SIG-M5 (cell line): ENCODE results near the gene MRPL9.

ENCODE experiments used
- DNase-seq: peaks from one replicate; lab custom pipeline; 2025; lab: John Stamatoyannopoulos, UW

MRPL9 gene

GRCh38 chr1:151762941-151763921 lies at the start of gene MRPL9:
MRPL9 (minus strand) TSS chr1:151763496; CDS start chr1:151763479, 17 bp downstream.
- DNase-seq = peak; percentile 30

- DNase-seq = no peak
Measured at GRCh38 chr1:151811181-151811580, 47.9 kb upstream of the MRPL9 start.

DNA sequence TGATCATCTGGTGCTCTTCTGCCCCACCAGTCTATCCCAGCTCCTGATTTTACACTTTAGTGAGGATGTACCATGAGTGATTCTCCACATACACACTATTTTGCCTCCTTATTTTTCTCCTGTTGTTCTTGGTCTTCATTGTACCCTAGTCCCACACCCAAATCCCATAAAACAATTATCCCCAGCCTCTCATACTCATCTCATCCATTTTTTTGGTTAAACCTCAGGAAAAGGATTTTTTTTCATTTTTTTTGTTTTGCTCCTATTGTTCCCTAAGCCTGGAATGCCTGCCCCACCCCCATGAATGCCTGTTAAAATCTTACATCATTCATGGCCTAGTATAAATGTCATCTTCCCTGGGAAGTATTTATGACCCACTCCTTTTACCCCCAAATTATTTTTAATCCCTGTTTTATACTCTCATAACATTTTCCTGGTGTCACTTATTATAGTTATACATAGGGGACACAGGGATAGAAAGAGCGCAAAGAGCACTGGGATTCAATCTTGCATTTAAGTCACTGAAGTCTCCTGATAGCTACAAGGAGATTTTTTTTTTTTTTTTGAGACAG lies 46.8 kb upstream of the MRPL9 start:
- no peak for DNase-seq

DNA sequence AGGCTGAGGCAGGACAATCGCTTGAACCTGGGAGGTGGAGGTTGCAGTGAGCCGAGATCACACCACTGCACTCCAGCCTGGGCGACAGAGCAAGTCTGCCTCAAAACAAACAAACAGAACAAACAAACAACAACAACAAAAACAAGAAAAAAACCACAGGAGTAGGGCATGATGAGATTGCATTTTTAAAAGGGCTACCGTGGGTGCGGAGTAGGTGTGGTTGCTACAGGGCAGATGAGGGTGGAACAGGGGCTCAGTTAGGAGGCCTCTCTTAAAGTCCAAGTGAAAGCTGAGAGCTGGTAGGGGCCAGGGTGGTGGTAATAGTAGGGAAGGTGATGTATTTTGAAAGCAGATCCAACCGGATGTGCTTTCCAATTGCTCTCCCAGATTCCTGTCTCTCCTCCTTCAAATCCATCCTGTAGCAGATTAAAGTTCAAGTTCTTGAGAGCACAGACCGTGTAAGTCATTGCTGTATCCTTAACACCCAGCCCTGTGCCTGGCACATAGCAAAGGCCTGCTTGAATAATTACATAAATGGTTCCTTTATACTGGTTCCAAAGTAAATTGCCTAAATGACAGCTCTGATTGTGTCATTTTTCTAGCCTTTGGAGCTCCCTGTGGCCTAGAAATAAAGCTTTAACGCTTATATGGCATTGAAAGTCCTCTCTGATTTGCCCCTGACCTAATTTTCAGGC lies 46.1 kb upstream of the MRPL9 start:
- DNase-seq = no peak

DNA sequence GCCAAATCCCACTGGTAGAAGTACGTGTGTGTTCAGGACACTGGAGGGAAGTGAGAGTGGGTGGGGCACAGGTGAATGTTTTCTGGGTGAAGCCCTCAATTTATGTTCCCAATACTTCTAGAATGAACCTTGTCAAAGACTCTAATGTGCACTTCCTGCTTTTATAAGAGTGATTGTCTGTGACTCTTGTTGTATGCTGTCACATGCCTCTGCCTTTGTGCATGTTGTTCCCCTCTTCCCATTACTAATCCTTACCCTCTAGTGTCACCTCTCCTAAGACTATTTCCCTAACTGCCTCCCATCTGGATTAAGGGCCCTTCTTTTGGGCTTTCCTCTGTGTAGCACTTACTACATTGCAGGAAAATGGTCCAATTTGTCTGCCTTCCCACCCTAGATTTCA lies 44.5 kb upstream of the MRPL9 start:
- no peak for DNase-seq

- DNase-seq = no peak
Measured at GRCh38 chr1:151807131-151807530, 43.8 kb upstream of the MRPL9 start.

- DNase-seq = no peak
Measured at GRCh38 chr1:151806170-151806569, 42.9 kb upstream of the MRPL9 start.

DNA sequence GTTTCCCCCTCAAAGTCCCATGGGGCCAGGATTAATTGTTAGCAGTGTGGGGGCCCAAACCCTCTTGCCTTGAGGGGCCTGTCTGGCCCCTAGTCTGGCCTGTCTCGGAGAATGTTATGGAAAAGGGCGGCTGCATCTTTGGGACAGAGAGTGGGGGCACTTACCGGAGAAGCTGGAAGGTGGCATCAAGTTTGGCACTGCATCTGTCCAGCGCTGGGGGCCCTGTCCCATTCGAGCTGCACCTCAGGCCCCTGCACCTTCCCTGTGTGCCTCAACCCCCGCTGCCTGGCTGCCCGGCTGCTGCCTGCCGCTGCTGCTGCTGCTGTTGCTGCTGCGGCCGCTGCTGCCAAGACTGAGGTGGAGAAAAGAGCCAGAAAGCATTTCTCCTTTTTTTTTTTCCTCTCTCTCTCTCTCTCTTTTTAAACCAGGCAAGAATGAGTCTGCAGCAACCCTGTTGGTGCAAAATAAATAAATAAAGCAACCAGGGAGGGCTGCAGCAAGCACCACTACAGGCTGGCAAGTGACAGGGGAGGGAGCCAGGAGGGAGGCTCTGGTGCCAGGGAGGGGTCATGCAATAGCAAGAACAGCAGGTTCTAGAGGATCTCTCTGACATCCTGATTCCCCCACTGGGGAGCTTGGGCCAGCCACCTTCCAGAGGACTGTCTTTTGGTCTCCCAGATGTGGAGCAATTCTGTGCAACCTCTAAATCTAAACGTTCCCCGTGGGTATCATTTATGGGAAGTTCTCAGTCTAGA lies 41.9 kb upstream of the MRPL9 start, which contains the start of gene LINGO4:
Gene LINGO4 (minus strand): TSS at position 354 of the 755 bp plus-strand sequence. CDS start 2,715 bp downstream, outside the sequence.
- no peak for DNase-seq

DNA sequence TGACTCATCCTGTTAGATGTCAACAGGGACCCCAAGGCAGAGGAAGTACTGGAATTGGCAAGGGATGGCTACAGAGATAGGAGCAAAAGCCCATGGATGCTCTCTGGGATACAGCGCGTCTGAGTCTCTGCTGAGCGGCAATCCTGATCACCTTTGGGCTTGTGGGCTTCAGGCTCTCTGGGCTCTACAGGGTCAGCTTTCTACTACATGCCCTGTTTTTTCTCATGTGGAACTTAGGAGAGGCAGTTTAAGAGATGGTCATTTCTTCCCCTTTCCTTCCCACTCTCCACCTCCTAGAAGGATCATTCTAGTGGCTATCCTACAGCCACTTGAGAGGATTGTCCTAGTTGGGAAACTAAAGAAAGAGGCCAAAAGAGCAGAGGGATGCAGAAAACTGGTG lies 40.6 kb upstream of the MRPL9 start:
- DNase-seq = no peak

GRCh38 chr1:151803164-151803563 lies 39.9 kb upstream of the MRPL9 start:
- DNase-seq = no peak

DNA sequence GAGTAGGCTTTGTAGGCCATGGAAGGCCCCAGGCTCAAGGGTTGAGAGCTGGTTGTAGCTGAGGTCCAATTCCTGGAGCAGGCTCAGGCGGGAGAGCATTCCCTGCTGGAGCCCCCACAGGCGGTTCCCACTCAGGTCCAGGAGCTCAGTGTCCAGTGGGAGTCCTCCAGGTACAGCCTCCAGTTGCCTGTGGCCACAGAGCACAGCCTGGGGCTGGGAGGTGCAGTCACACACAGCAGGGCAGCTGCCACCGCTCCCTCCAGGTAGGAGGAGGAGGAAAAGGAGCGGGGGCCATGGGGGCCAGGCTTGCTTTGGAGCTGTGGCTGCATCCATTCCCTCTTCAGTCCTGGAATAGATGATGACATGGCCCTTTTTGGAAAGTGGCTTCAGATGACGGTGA lies 39.1 kb upstream of the MRPL9 start:
- DNase-seq = no peak

DNA sequence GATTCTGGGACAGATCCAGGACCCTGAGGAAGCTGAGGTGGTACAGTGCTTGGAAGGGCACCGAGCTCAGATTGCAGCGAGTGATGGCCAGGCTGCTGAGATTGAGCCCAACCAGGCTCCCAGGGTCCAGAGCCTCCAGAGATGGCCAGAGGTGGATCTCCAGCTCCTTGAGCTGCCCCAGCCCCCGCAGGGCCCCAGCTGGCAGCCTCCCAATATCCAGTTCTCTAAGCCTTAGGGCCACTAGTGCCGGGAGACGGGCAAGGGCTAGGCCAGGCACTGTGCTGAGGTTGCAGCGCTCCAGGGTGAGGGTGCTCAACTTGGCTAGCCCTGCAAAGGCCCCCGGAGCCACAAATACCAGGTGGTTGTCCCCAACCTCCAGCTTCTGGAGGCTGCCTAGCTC lies 38.5 kb upstream of the MRPL9 start:
- DNase-seq = no peak

DNA sequence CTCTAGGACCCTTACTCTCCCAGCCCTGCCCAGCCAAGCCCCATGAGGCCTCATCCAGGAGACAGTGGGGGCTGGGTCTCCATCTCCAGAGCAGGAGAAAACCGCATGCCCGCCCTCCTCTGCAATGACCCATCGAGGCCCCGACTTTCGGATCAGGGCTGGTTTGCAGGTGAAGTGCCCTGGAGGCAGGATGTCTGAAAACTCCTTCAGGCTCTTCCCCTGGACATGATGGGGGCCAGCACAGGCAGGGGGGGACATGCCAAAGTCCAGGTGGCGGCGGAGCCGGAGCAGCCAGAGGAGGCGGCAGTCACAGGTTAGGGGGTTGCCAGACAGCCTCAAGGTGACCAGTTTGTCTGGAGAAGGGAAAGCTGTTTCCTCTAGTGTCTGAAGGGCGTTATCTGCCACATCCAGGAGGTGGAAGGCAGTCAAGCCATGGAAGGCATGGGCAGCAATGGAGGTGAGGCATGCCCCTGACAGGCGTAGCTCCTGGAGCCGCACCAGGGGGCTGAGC lies 38.1 kb upstream of the MRPL9 start:
- no peak for DNase-seq

- DNase-seq = no peak
Measured at GRCh38 chr1:151800830-151801229, 37.5 kb upstream of the MRPL9 start.

GRCh38 chr1:151799179-151800022 lies 36.1 kb upstream of the MRPL9 start:
- DNase-seq = no peak

- DNase-seq = no peak
Measured at GRCh38 chr1:151798571-151798970, 35.3 kb upstream of the MRPL9 start.

DNA sequence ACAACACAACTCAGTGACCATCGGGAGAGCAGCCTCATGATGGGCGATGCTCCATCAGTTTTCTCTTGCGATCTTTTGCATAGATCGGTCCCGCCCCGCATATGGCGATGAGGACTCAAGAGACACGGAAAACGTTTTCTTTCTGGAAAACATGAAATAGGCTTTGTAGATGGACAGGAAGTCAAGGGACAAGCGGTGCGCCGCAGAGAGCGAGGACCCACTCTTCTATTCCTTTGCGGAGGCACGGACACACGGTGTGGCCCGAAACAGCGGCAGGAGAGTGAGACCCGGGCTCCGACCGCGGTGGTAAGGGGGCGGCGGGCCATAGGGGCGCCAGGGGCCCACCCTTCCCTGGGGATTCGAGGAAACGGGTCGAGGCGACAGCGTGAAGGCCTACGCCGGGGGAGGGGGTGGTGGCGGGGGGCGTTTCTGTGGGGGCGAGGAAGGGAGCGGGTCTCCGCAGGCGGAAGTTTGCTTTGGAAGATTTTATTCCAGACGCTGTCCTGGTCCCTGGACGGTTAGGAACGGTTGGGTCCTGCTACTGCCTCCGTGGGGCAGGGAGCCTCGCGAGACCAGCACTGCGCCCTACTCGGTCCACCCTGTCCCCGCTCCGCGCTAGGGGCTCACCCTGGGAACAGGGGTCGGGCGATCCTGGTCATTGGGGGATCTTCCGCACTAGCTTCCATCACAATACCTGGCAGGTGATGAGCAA lies 27.8 kb upstream of the MRPL9 start:
- DNase-seq = no peak

DNA sequence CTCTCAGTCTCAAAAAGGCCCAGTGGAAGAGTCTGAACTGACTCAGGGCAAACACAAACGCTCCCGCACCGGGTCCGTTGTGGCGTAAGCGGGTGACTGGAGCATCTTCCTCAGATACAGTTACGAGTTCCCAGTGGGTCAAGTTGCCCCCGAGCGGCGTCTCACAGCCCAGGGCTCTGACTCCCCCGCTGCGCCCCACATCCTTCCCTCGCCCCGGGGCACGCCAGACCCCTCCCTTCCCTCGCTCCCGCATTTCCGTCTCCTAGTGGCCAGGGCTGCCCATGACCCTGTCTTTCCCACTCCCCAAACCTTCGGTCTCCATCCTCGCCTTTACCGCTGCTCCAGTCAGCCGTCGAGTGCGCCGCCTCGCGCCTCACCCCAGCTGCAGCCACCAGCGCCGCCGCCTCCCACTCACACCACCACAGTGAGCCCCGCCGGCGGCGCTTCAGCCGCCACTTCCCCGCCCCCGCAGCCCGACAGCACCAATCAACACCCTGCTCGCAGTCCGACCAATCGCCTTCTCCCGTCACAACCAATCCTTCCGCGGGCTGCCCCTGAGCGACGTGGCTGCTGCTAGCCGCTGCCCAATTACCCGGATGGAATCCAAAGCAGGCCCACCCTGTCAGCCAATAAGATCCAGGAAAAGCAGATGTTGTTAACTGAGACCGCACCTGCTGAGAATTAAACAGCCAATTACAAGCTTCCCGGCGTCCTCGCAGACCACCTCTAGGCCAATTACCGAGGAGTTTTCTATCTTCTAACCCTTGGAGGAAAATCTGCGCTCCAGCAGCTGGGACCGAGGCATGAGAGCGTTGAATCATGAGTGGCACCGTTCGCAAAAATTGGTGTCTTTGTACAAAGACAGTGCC lies 27.0 kb upstream of the MRPL9 start, which contains the start of gene TDRKH:
Gene TDRKH (minus strand): TSS at position 430 of the 869 bp plus-strand sequence. CDS start 7,478 bp downstream, outside the sequence.
- peak; percentile 100 for DNase-seq

DNA sequence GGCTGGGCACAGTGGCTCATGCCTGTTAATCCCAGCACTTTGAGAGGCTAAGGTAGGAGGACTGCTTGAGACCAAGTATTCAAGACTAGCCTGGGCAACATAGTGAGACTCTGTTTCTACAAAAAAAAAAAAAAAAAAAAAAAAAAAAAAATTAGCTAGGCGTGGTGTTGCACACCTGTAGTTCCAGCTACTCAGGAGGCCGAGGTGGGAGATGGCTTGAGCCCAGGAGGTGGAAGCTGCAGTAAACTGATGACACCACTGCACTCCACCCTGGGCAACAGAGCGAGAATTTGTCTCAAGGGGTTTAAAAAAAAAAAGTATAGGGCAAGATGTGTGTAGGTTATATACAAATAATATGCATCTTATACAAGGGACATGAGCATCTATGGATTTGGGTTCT lies 24.4 kb upstream of the MRPL9 start:
- DNase-seq = no peak
